ENCODE data around the gene DSTN. TPM values are rescaled to one million over a fixed set of nuclear protein-coding genes. Genes with fewer than 3 reads are reported as not detected.

DSTN gene
- total and polyA plus RNA-seq, 8 donors: 334 to 1,254 (median 577) TPM

DNA sequence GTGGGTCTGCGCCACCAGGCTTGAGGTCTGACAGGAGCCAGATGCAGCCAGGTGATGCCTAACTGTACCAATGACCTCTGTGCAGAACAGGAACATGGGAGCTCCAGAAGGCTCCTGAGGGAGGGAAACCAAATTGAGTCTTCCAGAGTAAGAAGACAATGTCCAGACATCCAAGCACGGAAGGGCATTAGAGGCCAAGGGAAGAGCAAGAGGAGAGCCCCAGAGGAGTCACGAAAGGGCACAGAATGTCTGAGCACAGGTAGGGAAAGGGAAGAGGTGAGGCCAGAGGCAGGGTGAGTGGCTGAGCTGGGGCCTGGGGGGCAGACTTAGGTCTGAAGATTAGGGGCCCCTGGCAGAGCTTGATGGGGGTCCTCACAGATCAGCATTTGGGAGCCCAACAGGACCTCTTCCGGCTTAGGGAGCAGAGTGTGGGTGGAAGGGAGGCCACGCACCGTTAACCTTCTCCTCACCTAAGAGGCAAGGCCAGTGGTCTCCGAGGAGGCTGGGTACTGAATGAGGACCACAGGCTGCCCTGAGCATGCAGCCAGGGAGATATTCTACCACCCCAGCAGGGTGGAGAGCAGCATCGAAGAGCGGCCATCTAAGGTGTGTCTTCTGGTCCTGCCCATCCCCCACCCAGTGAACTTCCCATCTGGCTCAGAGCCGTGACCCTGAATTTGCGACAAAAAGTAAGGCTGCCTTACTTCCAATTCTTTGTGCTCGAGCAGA, 70.4 kb downstream of the DSTN start:
- Histone ChIP-seq H3K4me3 (no peak overlapping the region), H3K36me3 (peaks cover 46 to 81% (median 78%) of the 10 kb centered on the region in 4 donors), H3K27me3 (no peaks in the 10 kb centered on the region), H3K4me1 (peaks cover 28 to 87% (median 53%) of the 10 kb centered on the region in 4 donors), H3K9me3 (no peaks in the 10 kb centered on the region), H3K27ac (peak overlapping the region in 2 of 5 donors; percentile 20 to 74)
- 70 to 89% (median 86%) methylated on average over 9 to 12 of the region's 12 CpGs for whole genome bisulfite sequencing, 5 donors
- TF ChIP-seq EP300 (IDR thresholded peaks at IDR 0.05) (no peak), POLR2A (IDR thresholded peaks at IDR 0.05) (no peak), POLR2AphosphoS5 (IDR thresholded peaks at IDR 0.05) (no peak)
- TF ChIP-seq, protein P1, sequence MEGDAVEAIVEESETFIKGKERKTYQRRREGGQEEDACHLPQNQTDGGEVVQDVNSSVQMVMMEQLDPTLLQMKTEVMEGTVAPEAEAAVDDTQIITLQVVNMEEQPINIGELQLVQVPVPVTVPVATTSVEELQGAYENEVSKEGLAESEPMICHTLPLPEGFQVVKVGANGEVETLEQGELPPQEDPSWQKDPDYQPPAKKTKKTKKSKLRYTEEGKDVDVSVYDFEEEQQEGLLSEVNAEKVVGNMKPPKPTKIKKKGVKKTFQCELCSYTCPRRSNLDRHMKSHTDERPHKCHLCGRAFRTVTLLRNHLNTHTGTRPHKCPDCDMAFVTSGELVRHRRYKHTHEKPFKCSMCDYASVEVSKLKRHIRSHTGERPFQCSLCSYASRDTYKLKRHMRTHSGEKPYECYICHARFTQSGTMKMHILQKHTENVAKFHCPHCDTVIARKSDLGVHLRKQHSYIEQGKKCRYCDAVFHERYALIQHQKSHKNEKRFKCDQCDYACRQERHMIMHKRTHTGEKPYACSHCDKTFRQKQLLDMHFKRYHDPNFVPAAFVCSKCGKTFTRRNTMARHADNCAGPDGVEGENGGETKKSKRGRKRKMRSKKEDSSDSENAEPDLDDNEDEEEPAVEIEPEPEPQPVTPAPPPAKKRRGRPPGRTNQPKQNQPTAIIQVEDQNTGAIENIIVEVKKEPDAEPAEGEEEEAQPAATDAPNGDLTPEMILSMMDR (IDR thresholded peaks at IDR 0.05): no peak
- intact Hi-C loops (cut with DNase I; ENCODE audit: low total_unique reads): no loop called here
- no peak for DNase-seq

DNA sequence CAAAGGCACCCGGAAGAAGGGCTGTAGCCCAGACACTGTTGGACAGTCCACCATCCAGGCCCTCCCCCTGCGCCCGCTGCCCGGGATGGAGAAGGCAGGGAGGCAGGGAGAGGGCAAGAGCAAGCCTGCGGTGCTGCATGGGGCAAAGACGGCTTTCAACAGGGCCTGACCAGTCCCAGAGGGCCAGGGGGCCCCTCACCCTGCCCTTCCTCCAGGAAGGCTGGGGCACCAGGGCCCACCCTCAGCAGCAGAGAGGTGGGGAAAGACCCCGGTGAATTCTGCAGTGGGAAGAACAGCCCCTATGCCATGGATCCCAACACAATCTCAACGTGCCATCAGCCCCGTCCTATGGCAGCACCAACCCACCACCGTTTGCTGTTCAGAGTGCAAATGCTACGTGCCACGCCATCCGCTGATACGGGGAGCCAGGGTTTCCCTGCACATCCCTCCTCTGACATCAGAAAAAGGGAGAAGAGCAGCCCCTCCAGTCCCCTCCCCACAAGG, 71.1 kb downstream of the DSTN start:
- Histone ChIP-seq H3K27me3 (no peaks in the 10 kb centered on the region), H3K27ac (peak overlapping the region in 2 of 5 donors; percentile 20 to 74), H3K4me3 (no peak overlapping the region), H3K36me3 (peaks cover 42 to 74% (median 72%) of the 10 kb centered on the region in 4 donors), H3K4me1 (peaks cover 30 to 87% (median 52%) of the 10 kb centered on the region in 4 donors), H3K9me3 (no peaks in the 10 kb centered on the region)
- DNase-seq: no peak
- TF ChIP-seq, protein P1 (IDR thresholded peaks at IDR 0.05): no peak
- no peak for TF ChIP-seq POLR2A (IDR thresholded peaks at IDR 0.05)
- TF ChIP-seq POLR2AphosphoS5 (IDR thresholded peaks at IDR 0.05): no peak
- no peak for TF ChIP-seq EP300 (IDR thresholded peaks at IDR 0.05)
- intact Hi-C loops (cut with DNase I; ENCODE audit: low total_unique reads): no loop called here
- 82 to 91% (median 86%) methylated on average over 13 to 14 of the region's 14 CpGs for WGBS, 5 donors

DNA sequence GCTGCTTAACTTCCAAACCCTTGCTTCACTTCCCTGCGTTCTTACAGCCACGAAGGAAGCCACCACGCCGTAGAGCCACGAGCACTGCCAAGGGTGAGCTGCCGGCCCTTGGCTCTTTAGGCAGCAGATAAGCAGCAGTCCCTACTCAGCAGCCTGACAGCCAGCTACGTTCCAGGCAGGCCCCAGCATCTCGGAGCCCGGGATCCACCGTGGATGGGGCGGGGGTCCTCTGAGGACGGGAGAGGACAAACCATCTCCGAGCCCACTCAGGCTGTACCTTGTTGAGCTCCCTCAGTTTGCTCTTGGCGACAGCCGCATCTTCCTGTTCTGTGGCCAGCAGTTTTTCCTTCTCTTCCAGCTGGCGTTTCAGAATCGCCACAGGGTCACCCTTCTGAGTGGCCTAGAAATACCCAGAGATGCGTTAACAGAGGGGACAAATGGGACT, 71.7 kb downstream of the DSTN start:
- peak overlapping the region in 3 of 5 donors; percentile 3 to 74 (median 61) for H3K27ac ChIP-seq
- no peak overlapping the region for H3K4me3 ChIP-seq
- WGBS, 5 donors: 64 to 82% (median 73%) methylated on average over 9 to 18 of the region's 18 CpGs
- peaks cover 33 to 87% (median 53%) of the 10 kb centered on the region in 4 donors for H3K4me1 ChIP-seq
- intact Hi-C loops (cut with DNase I; ENCODE audit: low total_unique reads): no loop called here
- DNase-seq: no peak
- H3K9me3 ChIP-seq: no peaks in the 10 kb centered on the region
- peaks cover 42 to 68% (median 65%) of the 10 kb centered on the region in 4 donors for H3K36me3 ChIP-seq
- H3K27me3 ChIP-seq: no peaks in the 10 kb centered on the region
- no peak for TF ChIP-seq EP300 (IDR thresholded peaks at IDR 0.05)
- no peak for TF ChIP-seq POLR2AphosphoS5 (IDR thresholded peaks at IDR 0.05)
- no peak for TF ChIP-seq POLR2A (IDR thresholded peaks at IDR 0.05)
- TF ChIP-seq, protein P1 (IDR thresholded peaks at IDR 0.05): no peak

DNA sequence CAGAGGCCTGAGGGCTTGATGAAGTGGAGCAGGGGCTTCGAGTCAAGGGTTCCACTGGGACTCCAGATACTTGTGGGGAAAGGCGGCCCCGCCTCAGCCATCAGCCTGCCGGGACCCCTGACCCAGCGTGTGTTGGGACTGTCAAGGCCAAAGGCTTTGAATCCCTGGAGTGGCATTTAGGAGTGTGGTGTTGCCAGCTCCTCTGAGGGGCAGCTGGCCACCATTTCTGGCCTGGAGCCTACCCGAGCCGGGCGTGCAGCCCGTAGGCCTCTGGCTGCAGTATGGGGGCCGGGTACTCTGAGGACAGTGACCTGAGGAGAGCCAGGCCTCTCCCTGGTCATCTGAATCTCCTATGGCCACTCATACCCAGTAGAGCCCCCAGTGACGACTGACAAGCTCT, 72.1 kb downstream of the DSTN start:
- H3K27ac ChIP-seq: peak overlapping the region in 4 of 5 donors; percentile 3 to 74 (median 32)
- no peak for TF ChIP-seq POLR2AphosphoS5 (IDR thresholded peaks at IDR 0.05)
- TF ChIP-seq EP300 (IDR thresholded peaks at IDR 0.05): no peak
- no peak for TF ChIP-seq POLR2A (IDR thresholded peaks at IDR 0.05)
- TF ChIP-seq, protein P1 (IDR thresholded peaks at IDR 0.05): no peak
- H3K4me3 ChIP-seq: no peak overlapping the region
- 60 to 82% (median 79%) methylated on average over 2 to 11 of the region's 11 CpGs for WGBS, 5 donors
- H3K27me3 ChIP-seq: no peaks in the 10 kb centered on the region
- no peaks in the 10 kb centered on the region for H3K9me3 ChIP-seq
- H3K4me1 ChIP-seq: peaks cover 34 to 88% (median 54%) of the 10 kb centered on the region in 4 donors
- H3K36me3 ChIP-seq: peaks cover 42 to 64% (median 61%) of the 10 kb centered on the region in 4 donors
- intact Hi-C loops (cut with DNase I; ENCODE audit: low total_unique reads): no loop called here
- DNase-seq: no peak

Data from stomach (tissue), 9 donors.